Measurements from ENCODE around the gene SH3RF3.
A peak's percentile ranks its signal among the peaks of the same experiment; 100 is the strongest.

Gene SH3RF3

GRCh38 chr2:109486711-109487535 is 357.9 kb downstream of the SH3RF3 start:
- DNase-seq, result no peak

DNA sequence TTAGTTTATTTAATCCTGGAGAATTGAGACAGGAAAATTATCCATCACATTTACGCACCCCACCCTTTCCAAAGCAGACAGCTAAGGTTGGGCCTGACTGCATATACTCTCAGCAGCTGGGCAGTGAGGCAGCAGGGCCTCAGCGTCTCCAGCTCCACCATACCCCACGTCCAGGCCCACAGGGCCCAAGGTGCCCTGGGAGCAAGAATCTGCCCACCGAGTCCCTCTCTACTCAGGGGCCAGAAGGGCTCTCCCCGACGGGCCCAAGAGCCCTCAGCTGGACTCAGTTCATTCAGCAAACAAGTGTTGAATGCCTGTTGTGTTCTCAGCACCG is 358.5 kb downstream of the SH3RF3 start:
- DNase-seq, result no peak

DNA sequence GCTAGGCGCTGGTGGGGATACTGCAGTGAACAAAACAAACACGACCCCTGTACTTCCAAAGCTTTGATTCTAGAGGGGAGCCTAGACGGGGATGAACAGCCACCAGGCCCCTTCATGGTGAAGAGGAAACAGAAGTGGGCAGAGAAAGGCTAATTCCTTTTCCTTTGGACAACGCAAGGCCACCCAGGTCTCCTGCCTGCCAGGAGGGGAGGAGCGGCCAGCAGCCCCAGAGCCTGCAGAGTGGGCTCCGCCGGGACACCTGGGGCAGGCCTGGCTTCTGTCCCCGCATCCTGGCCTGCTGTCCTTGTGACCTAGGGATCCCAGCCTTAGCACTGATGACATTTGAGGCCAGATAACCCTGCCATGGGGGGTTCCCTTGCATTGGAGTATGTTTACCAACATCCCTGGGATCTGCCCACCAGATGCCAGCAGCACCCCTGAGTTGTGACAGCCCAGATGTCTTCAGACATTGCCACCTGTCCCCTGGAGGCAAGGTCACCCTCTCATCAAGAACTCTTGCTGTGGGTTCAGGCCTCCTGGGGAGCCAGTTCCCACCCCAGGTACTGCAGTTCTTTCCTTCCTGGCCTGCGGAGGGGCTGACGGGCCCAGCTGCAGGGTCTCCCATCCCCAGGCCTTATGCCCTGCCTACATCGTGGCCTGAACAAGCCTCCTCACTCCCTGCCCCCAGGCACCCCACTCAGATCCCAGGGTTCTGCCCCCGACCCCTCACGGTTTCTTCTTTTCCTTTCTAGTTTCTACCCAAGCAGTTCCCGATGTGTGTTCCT is 359.1 kb downstream of the SH3RF3 start:
- DNase-seq, result no peak

DNA sequence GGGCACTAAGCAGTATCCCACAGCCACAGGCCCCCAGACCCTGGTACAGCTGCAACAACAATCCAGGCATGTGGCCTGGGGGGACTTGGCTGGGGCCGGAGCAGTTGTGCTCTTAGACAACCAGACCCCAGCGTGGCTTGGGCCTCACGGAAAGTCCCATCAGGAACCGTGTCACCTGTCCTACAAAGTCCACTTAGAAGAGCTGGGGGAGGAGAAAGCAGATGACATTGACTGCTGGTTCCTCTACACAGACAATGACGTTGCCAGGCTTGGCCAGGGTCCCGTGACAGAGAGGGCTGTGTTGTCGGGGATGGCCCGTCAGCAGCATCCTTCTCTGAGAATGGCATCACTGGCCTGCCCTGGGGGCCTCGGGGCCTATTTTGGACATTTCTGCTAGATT is 360.3 kb downstream of the SH3RF3 start:
- no peak for DNase-seq

DNA sequence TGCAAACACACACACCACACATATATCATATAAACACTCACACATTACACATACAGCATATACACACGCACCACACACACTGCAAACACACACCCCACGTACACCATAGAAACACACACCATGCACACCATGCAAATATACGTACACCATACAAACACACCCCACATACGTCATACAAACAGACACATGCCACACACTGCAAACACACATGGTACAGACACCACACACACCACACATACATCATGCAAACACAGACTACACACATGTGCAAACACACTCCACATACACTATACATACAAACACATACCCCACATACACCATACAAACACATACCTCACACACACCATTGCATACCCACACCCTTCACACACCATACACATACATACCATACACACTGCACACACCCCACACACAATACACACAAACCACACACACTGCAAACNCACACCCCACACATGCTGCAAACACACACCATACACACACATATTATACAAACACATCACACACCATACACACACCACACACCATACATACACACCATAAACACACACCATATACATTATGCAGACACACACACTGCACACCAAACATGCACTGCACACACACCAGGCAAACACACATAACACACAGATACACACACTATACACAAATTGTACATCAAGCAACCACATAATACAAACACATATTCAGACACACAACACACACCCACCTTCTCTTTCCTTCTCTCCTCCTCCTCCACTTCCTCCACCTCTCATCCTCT is 364.4 kb downstream of the SH3RF3 start:
- no peak for DNase-seq

GRCh38 chr2:109494351-109494750 is 365.3 kb downstream of the SH3RF3 start:
- no peak for DNase-seq

GRCh38 chr2:109497463-109497862 is 368.5 kb downstream of the SH3RF3 start:
- DNase-seq, result no peak

GRCh38 chr2:109497911-109498870 is 369.2 kb downstream of the SH3RF3 start:
- DNase-seq, result no peak

GRCh38 chr2:109498906-109499305 is 369.9 kb downstream of the SH3RF3 start:
- no peak for DNase-seq

DNA sequence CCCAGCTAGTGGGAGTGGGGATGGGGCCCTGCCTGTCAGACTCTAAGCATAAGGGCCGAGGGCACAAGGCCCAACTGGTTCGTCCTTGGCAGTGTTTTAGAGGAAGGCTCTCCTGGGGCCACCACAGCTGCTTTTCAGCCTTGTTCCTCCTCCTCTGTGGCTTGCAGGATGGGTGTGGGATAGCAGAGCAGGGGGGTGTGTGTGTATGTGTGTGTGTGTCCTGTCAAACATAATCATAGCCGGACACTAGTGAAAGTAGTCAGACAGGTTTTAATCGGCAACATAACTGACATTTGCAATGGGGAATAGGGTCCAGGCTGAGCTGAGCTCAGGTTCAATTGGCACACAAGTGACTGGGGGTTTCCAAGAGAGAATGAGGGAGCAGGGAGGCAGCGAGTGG is 370.6 kb downstream of the SH3RF3 start:
- no peak for DNase-seq

DNA sequence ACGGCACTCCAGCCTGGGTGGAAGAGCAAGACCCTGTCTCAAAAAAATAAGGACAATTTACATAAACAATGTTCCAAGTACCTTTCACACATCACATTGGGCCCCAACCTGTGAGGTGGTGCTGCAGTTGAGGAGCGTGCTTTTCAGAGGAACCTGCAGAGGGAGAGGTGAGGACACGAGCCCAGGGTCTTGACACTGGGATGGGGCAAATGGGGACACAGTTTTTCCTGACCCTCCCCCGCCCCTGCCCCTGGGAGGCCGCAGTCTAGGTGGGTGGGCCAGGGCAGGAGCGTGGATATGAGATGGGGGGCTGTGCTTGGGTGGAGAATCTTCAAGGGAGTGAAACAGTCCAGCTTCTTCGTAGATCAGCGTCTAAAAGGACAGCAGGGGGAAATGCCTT is 371.9 kb downstream of the SH3RF3 start:
- no peak for DNase-seq

GRCh38 chr2:109501461-109501860 is 372.5 kb downstream of the SH3RF3 start:
- DNase-seq, result no peak

DNA sequence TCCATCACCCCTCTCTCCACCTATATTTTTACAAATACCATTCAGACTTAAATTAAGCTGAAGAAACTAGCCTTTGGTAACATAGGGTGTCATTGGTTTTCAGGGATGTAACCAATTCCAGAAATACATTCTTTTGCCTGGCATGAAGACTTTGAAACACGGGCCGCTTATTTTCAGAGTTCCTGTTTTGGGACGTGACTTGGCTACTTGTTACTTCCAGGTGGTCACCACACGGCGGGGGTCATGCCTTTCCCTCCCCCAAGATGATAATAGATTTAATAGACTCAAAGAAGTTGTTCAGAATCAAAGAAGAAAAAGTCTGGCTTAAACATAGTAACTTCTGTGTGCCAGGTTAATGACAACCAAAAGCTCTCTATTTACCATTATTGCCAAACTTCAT is 374.2 kb downstream of the SH3RF3 start:
- no peak for DNase-seq

DNA sequence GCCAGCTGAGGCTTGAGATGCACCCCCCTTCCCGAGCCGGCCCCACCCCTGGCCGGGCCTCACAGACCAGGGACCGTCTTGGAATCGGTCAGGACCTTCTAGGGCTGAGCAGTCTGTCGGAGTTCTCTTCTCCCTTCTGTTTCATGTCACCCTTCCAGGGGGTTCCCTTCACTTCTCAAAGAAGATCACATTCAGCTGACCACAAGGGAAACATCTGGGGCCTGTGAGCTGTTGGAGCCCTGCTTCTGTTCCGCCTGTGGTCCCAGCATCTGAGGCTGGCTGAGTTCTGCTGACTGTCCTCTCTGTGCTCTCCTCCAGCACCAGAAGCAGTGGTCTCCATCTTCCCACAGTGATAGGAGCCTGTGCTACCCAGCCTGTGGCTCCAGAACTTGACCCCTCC is 378.2 kb downstream of the SH3RF3 start:
- DNase-seq, result no peak

GRCh38 chr2:109507828-109508227 is 378.8 kb downstream of the SH3RF3 start:
- no peak for DNase-seq

DNA sequence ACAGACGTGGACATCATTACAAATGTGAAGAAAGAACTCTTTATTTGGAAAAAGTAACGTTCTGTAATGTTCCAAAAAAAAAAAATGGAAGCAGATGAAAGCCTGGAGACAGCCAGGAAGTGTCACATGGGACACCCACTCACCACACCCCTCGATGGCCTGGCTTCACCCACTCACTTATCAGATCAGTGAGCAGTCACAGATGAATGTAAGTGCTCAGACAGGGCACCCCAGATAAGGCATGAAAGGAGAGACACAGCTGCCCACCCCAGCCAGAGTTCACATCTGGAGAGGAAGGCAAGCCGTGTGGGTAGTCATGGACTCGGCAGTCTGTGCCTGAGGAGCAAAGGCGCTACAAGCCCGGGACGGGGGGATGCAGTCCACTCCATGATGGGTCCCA is 379.6 kb downstream of the SH3RF3 start:
- no peak for DNase-seq

- DNase-seq, result peak; percentile 49
Measured at GRCh38 chr2:109510136-109511028, 381.4 kb downstream of the SH3RF3 start.

- no peak for DNase-seq
Measured at GRCh38 chr2:109511168-109511567, 382.2 kb downstream of the SH3RF3 start.

DNA sequence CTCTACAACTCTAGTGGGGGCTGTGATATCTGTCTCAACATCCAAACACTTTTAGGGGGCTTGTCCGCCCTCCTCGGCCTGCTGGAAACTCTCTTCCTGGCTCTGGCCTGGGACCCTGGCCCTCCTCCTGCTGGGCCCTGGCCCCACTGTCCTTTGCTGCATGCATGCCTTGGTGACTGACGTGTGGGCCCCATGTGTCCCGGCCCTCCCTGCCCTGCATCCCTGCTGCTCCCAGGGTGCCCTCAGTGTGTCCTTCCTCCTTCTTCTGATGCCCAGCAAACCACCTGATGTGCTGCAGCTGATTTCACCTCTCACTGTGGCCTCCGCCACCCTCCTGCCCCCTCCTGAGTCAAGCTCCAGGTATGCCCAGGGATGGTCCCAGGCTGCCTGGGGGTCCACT is 383.1 kb downstream of the SH3RF3 start:
- DNase-seq, result no peak

- DNase-seq, result no peak
Measured at GRCh38 chr2:109513230-109513629, 384.2 kb downstream of the SH3RF3 start.

All from stimulated activated naive CD4-positive, alpha-beta T cell treated with Interleukin-2 at 50 U/mL for 16 hours (primary cell).